ENCODE measurements around the gene NTRK2. TPM values are rescaled to one million over a fixed set of nuclear protein-coding genes. Genes with fewer than 3 reads are reported as not detected.

The NTRK2 gene
- total RNA-seq, 1 donor from 2014 or later: 0.07 TPM

- TF ChIP-seq CTCF (IDR thresholded peaks at IDR 0.05): no peak
- Mint-ChIP-seq H3K27ac (no peak overlapping the region), H3K9me3 (no peaks in the 10 kb centered on the region), H3K4me1 (peaks cover 1% of the 10 kb centered on the region), H3K36me3 (ENCODE audit: low read depth) (no peaks in the 10 kb centered on the region), H3K4me3 (no peak overlapping the region), H3K27me3 (no peaks in the 10 kb centered on the region)
- CTCF ChIA-PET: no interaction called here
- ATAC-seq (ENCODE audit: low read depth) (no peak), DNase-seq (no peak)
- intact Hi-C loops (cut with micrococcal nuclease): no loop called here
- POLR2A ChIA-PET: no interaction called here
Observed at GRCh38 chr9:84875193-84875592, 205.7 kb downstream of the NTRK2 start.

- CTCF ChIA-PET: no interaction called here
- H3K9me3 Mint-ChIP-seq: no peaks in the 10 kb centered on the region
- H3K4me1 Mint-ChIP-seq: no peaks in the 10 kb centered on the region
- TF ChIP-seq CTCF (IDR thresholded peaks at IDR 0.05): no peak
- H3K36me3 Mint-ChIP-seq (ENCODE audit: low read depth): no peaks in the 10 kb centered on the region
- no peak overlapping the region for H3K27ac Mint-ChIP-seq
- DNase-seq (no peak), ATAC-seq (ENCODE audit: low read depth) (no peak)
- POLR2A ChIA-PET: no interaction called here
- intact Hi-C loops (cut with micrococcal nuclease): no loop called here
- H3K4me3 Mint-ChIP-seq: no peak overlapping the region
- H3K27me3 Mint-ChIP-seq: no peaks in the 10 kb centered on the region
Observed at GRCh38 chr9:84879631-84880030, 210.1 kb downstream of the NTRK2 start.

- no peaks in the 10 kb centered on the region for H3K36me3 Mint-ChIP-seq (ENCODE audit: low read depth)
- H3K9me3 Mint-ChIP-seq: no peaks in the 10 kb centered on the region
- ChIA-PET CTCF (no interaction called here), POLR2A (no interaction called here)
- DNase-seq: no peak
- H3K4me3 Mint-ChIP-seq: no peak overlapping the region
- intact Hi-C loops (cut with micrococcal nuclease): no loop called here
- TF ChIP-seq CTCF (IDR thresholded peaks at IDR 0.05): no peak
- ATAC-seq (ENCODE audit: low read depth): no peak
- H3K27me3 Mint-ChIP-seq: no peaks in the 10 kb centered on the region
- H3K4me1 Mint-ChIP-seq: no peaks in the 10 kb centered on the region
- no peak overlapping the region for H3K27ac Mint-ChIP-seq
Observed at GRCh38 chr9:84880835-84881234, 211.3 kb downstream of the NTRK2 start.

- Mint-ChIP-seq H3K4me3 (no peak overlapping the region), H3K27ac (no peak overlapping the region), H3K4me1 (no peaks in the 10 kb centered on the region), H3K36me3 (ENCODE audit: low read depth) (no peaks in the 10 kb centered on the region), H3K9me3 (no peaks in the 10 kb centered on the region), H3K27me3 (no peaks in the 10 kb centered on the region)
- CTCF ChIA-PET: no interaction called here
- no peak for TF ChIP-seq CTCF (IDR thresholded peaks at IDR 0.05)
- no peak for DNase-seq
- ATAC-seq (ENCODE audit: low read depth): no peak
- intact Hi-C loops (cut with micrococcal nuclease): no loop called here
- POLR2A ChIA-PET: no interaction called here
Observed at GRCh38 chr9:84886866-84887265, 217.3 kb downstream of the NTRK2 start.

GRCh38 chr9:84891924-84892323, 222.4 kb downstream of the NTRK2 start:
- DNase-seq: no peak
- intact Hi-C loops (cut with micrococcal nuclease): no loop called here
- no peak for ATAC-seq (ENCODE audit: low read depth)
- H3K4me3 Mint-ChIP-seq: no peak overlapping the region
- CTCF ChIA-PET: no interaction called here
- TF ChIP-seq CTCF (IDR thresholded peaks at IDR 0.05): no peak
- no peaks in the 10 kb centered on the region for H3K36me3 Mint-ChIP-seq (ENCODE audit: low read depth)
- no peaks in the 10 kb centered on the region for H3K4me1 Mint-ChIP-seq
- no peaks in the 10 kb centered on the region for H3K9me3 Mint-ChIP-seq
- POLR2A ChIA-PET: no interaction called here
- no peaks in the 10 kb centered on the region for H3K27me3 Mint-ChIP-seq
- no peak overlapping the region for H3K27ac Mint-ChIP-seq

All from activated B cell treated with CpG ODN at 0.5 μM for 24 hours (primary cell).